ENCODE measurements around the gene GAL3ST1. TPM values are rescaled to one million over a fixed set of nuclear protein-coding genes. Genes with fewer than 3 reads are reported as not detected.
A peak's percentile ranks its signal among the peaks of the same experiment; 100 is the strongest.

GAL3ST1 gene
- total RNA-seq, 3 donors from 2014 or later (not counting 1 experiment from before 2014, with no cell fraction given) = not detected

GRCh38 chr22:30604723-30605122, 30.3 kb upstream of the GAL3ST1 start:
- no peak overlapping the region for H3K4me3 Mint-ChIP-seq
- 90% methylated on average over 2 of the region's 2 CpGs for WGBS (ENCODE audit: insufficient coverage)
- no peaks in the 10 kb centered on the region for H3K36me3 Mint-ChIP-seq
- Histone ChIP-seq H3K36me3 (ENCODE audit: control insufficient read depth, insufficient read depth, low read length) (no peaks in the 10 kb centered on the region), H3K27ac (ENCODE audit: low read length) (no peak overlapping the region), H3K27me3 (ENCODE audit: control insufficient read depth, insufficient read depth, low read length) (no peaks in the 10 kb centered on the region), H3K9me3 (ENCODE audit: control insufficient read depth, insufficient read depth, low read length) (no peaks in the 10 kb centered on the region), H3K4me1 (ENCODE audit: control insufficient read depth, insufficient read depth, low read length) (peaks cover 44% of the 10 kb centered on the region), H3K4me3 (ENCODE audit: low read length) (no peak overlapping the region)
- H3K9me3 Mint-ChIP-seq = no peaks in the 10 kb centered on the region
- ATAC-seq (no peak), DNase-seq (no peak)
- H3K27me3 Mint-ChIP-seq (ENCODE audit: low read depth in 2 of 2) = peaks cover 0 to 7% of the 10 kb centered on the region in 2 donors
- no peak for TF ChIP-seq CTCF (IDR thresholded peaks at IDR 0.05)
- intact Hi-C loops (cut with micrococcal nuclease) = no loop called here
- H3K27ac Mint-ChIP-seq = no peak overlapping the region
- peaks cover 13 to 27% of the 10 kb centered on the region in 2 donors for H3K4me1 Mint-ChIP-seq

- intact Hi-C loops (cut with micrococcal nuclease) = no loop called here
- Mint-ChIP-seq H3K27me3 (ENCODE audit: low read depth in 2 of 2) (no peaks in the 10 kb centered on the region), H3K36me3 (no peaks in the 10 kb centered on the region), H3K9me3 (no peaks in the 10 kb centered on the region), H3K27ac (no peak overlapping the region), H3K4me3 (no peak overlapping the region), H3K4me1 (peaks cover 13 to 22% of the 10 kb centered on the region in 2 donors)
- Histone ChIP-seq H3K9me3 (ENCODE audit: control insufficient read depth, insufficient read depth, low read length) (no peaks in the 10 kb centered on the region), H3K27me3 (ENCODE audit: control insufficient read depth, insufficient read depth, low read length) (no peaks in the 10 kb centered on the region), H3K36me3 (ENCODE audit: control insufficient read depth, insufficient read depth, low read length) (no peaks in the 10 kb centered on the region), H3K4me1 (ENCODE audit: control insufficient read depth, insufficient read depth, low read length) (peaks cover 35% of the 10 kb centered on the region), H3K27ac (ENCODE audit: low read length) (no peak overlapping the region), H3K4me3 (ENCODE audit: low read length) (no peak overlapping the region)
- TF ChIP-seq CTCF (IDR thresholded peaks at IDR 0.05) = no peak
- 88% methylated on average over 2 of the region's 3 CpGs for WGBS (ENCODE audit: insufficient coverage)
- no peak for ATAC-seq
- DNase-seq = no peak
These were observed 29.3 kb upstream of the GAL3ST1 start for GRCh38 chr22:30603801-30604200.

- intact Hi-C loops (cut with micrococcal nuclease) = no loop called here
- Histone ChIP-seq H3K27ac (ENCODE audit: low read length) (no peak overlapping the region), H3K36me3 (ENCODE audit: control insufficient read depth, insufficient read depth, low read length) (no peaks in the 10 kb centered on the region), H3K27me3 (ENCODE audit: control insufficient read depth, insufficient read depth, low read length) (no peaks in the 10 kb centered on the region), H3K4me3 (ENCODE audit: low read length) (no peak overlapping the region), H3K4me1 (ENCODE audit: control insufficient read depth, insufficient read depth, low read length) (peaks cover 18% of the 10 kb centered on the region), H3K9me3 (ENCODE audit: control insufficient read depth, insufficient read depth, low read length) (no peaks in the 10 kb centered on the region)
- no peaks in the 10 kb centered on the region for H3K9me3 Mint-ChIP-seq
- TF ChIP-seq CTCF (IDR thresholded peaks at IDR 0.05) = no peak
- WGBS (ENCODE audit: insufficient coverage) = 71% methylated on average over 3 of the region's 3 CpGs
- DNase-seq (peak in 1 of 2 donors; percentile 59), ATAC-seq (peak in 2 of 3 donors; percentile 27 to 43)
- peak overlapping the region in 1 of 2 donors; percentile 54 for H3K27ac Mint-ChIP-seq
- H3K27me3 Mint-ChIP-seq (ENCODE audit: low read depth in 2 of 2) = no peaks in the 10 kb centered on the region
- no peak overlapping the region for H3K4me3 Mint-ChIP-seq
- H3K4me1 Mint-ChIP-seq = peaks cover 9 to 17% of the 10 kb centered on the region in 2 donors
- no peaks in the 10 kb centered on the region for H3K36me3 Mint-ChIP-seq
These were observed 27.6 kb upstream of the GAL3ST1 start for GRCh38 chr22:30602049-30602448.

- H3K4me1 Mint-ChIP-seq = peaks cover 8 to 12% of the 10 kb centered on the region in 2 donors
- H3K4me3 Mint-ChIP-seq = no peak overlapping the region
- Histone ChIP-seq H3K4me3 (ENCODE audit: low read length) (no peak overlapping the region), H3K4me1 (ENCODE audit: control insufficient read depth, insufficient read depth, low read length) (peaks cover 12% of the 10 kb centered on the region), H3K9me3 (ENCODE audit: control insufficient read depth, insufficient read depth, low read length) (no peaks in the 10 kb centered on the region), H3K36me3 (ENCODE audit: control insufficient read depth, insufficient read depth, low read length) (no peaks in the 10 kb centered on the region), H3K27ac (ENCODE audit: low read length) (no peak overlapping the region), H3K27me3 (ENCODE audit: control insufficient read depth, insufficient read depth, low read length) (no peaks in the 10 kb centered on the region)
- ATAC-seq = no peak
- 99% methylated on average over 5 of the region's 5 CpGs for WGBS (ENCODE audit: insufficient coverage)
- H3K9me3 Mint-ChIP-seq = no peaks in the 10 kb centered on the region
- H3K36me3 Mint-ChIP-seq = no peaks in the 10 kb centered on the region
- no peak for TF ChIP-seq CTCF (IDR thresholded peaks at IDR 0.05)
- H3K27ac Mint-ChIP-seq = no peak overlapping the region
- no peak for DNase-seq
- no peaks in the 10 kb centered on the region for H3K27me3 Mint-ChIP-seq (ENCODE audit: low read depth in 2 of 2)
- intact Hi-C loops (cut with micrococcal nuclease) = no loop called here
These were observed 27.0 kb upstream of the GAL3ST1 start for GRCh38 chr22:30601464-30601863.

Measured in natural killer cell (primary cell).